A549 (cell line): ENCODE measurements around the gene TGFBRAP1.

ENCODE experiments used
- BHLHE40 ChIP-seq: IDR thresholded peaks from 2 replicates; pipeline ENCODE4 v1.6.1; 2012; ENCODE audit warnings: low read depth, low read length, inconsistent platforms
- CHD4 ChIP-seq: fragments of 200-600 bp; sonication (generic); IDR thresholded peaks from 2 replicates; pipeline ENCODE4 v1.6.1; 2016; ENCODE audit warnings: antibody characterized with exemption, mild to moderate bottlenecking, borderline replicate concordance
- CTCF ChIP-seq: fragments of >200 bp; sonication (Bioruptor Twin); formaldehyde crosslinking; IDR thresholded peaks from 3 replicates; pipeline ENCODE4 v1.5.1; 2016
- EP300 ChIP-seq, 2 experiments: fragments of >200 bp; sonication (Bioruptor Twin); formaldehyde crosslinking; IDR thresholded peaks; 2 replicates in 1 of 2; 3 replicates in 1 of 2; pipeline ENCODE4 v1.6.1; 2016 to 2017
- HDAC2 ChIP-seq: fragments of 200-600 bp; sonication (generic); IDR thresholded peaks from 2 replicates; pipeline ENCODE4 v1.6.1; 2016
- HES2 ChIP-seq: fragments of >200 bp; sonication (Bioruptor Twin); formaldehyde crosslinking; IDR thresholded peaks from 2 replicates; pipeline ENCODE4 v1.6.1; 2016
- KDM1A ChIP-seq: fragments of 200-600 bp; sonication (generic); IDR thresholded peaks from 2 replicates; pipeline ENCODE4 v1.6.1; 2016; ENCODE audit warnings: low read depth, mild to moderate bottlenecking
- NPAS2 ChIP-seq: fragments of 250-450 bp; sonication (Bioruptor Pico); IDR thresholded peaks from 2 replicates; pipeline ENCODE4 v1.8.0; 2022; ENCODE audit warnings: mild to moderate bottlenecking, moderate library complexity, borderline replicate concordance
- NR3C1 ChIP-seq: fragments of >200 bp; sonication (Bioruptor Twin); formaldehyde crosslinking; IDR thresholded peaks from 3 replicates; pipeline ENCODE4 v1.6.1; 2017
- PHF8 ChIP-seq: fragments of 200-600 bp; sonication (generic); IDR thresholded peaks from 2 replicates; pipeline ENCODE4 v1.6.1; 2016; ENCODE audit warnings: low read depth, mild to moderate bottlenecking, antibody characterized with exemption, moderate library complexity, borderline replicate concordance
- POLR2A ChIP-seq: IDR thresholded peaks from 2 replicates; pipeline ENCODE4 v1.6.1; 2012; ENCODE audit warnings: mild to moderate bottlenecking, low read length
- RAD21 ChIP-seq, 2 experiments: fragments of >200 bp in 1 of 2; sonication (Bioruptor Twin) in 1 of 2; formaldehyde crosslinking in 1 of 2; IDR thresholded peaks in 1 of 2; conservative IDR thresholded peaks in 1 of 2; 2 replicates in 1 of 2; 3 replicates in 1 of 2; pipeline ENCODE4 v1.6.1; 2012 to 2018; ENCODE audit warnings: inconsistent platforms in 1 of 2
- REST ChIP-seq: fragments of 200-600 bp; sonication (generic); IDR thresholded peaks from 2 replicates; pipeline ENCODE4 v1.6.1; 2016; ENCODE audit warnings: antibody characterized with exemption, mild to moderate bottlenecking, moderate library complexity
- SMC3 ChIP-seq: fragments of >200 bp; sonication (Bioruptor Twin); formaldehyde crosslinking; IDR thresholded peaks from 3 replicates; pipeline ENCODE4 v1.6.1; 2018; ENCODE audit warnings: inconsistent platforms

GRCh38 chr2:105288133-105288532 lies 41.4 kb downstream of the TGFBRAP1 start:
- TF ChIP-seq PHF8: no peak
- TF ChIP-seq CTCF: no peak; the same call in 2 of the 3 replicates
- TF ChIP-seq SMC3: no peak
- no peak for TF ChIP-seq HDAC2
- no peak for TF ChIP-seq POLR2A
- TF ChIP-seq KDM1A: no peak
- TF ChIP-seq EP300 (IDR thresholded peaks at IDR 0.05): no peak
- no peak for TF ChIP-seq NPAS2 (CRISPR knock-in tag)
- TF ChIP-seq RAD21 (conservative IDR thresholded peaks at IDR 0.05 in 1 of 2, IDR thresholded peaks at IDR 0.05 in 1 of 2): no peak
- TF ChIP-seq BHLHE40: no peak
- TF ChIP-seq NR3C1: no peak
- TF ChIP-seq REST: no peak
- TF ChIP-seq CHD4: no peak
- TF ChIP-seq HES2: no peak
